AG10803 (cell line): ENCODE measurements around the gene IFNA4.

Source experiments
- DNase-seq: peaks from one replicate; pipeline ENCODE4 v3.0.0; 2010; ENCODE audit warnings: low read depth
- H3K4me3 ChIP-seq: 2 replicates; pipeline ENCODE4 v1.5.1; 2011; ENCODE audit warnings: mild to moderate bottlenecking, low read length, control low read depth
- CTCF ChIP-seq: conservative IDR thresholded peaks from 2 replicates; pipeline ENCODE4 v1.5.1; 2011; ENCODE audit warnings: mild to moderate bottlenecking, low read length, control low read depth, inconsistent platforms

Gene IFNA4

GRCh38 chr9:21153336-21154017 lies 33.9 kb downstream of the IFNA4 start:
- H3K4me3 ChIP-seq: no peak overlapping the region
- no peak for DNase-seq
- TF ChIP-seq CTCF: no peak

- TF ChIP-seq CTCF: no peak
- no peak for DNase-seq
- no peak overlapping the region for H3K4me3 ChIP-seq
Observed at GRCh38 chr9:21144603-21145002, 42.8 kb downstream of the IFNA4 start.

GRCh38 chr9:21141427-21141882 lies 45.9 kb downstream of the IFNA4 start, which contains the start of gene IFNW1:
Gene IFNW1, minus strand, starts transcription at chr9:21141832. Its CDS starts 262 bp downstream, at chr9:21141570.
- no peak for DNase-seq
- TF ChIP-seq CTCF: 0 out of 2 replicates have a peak, but pooled peaks have one; percentile 18
- no peak within 1 kb of the TSS for H3K4me3 ChIP-seq

- DNase-seq: no peak
- no peak overlapping the region for H3K4me3 ChIP-seq
- no peak for TF ChIP-seq CTCF
Observed at GRCh38 chr9:21137020-21137419, 50.4 kb downstream of the IFNA4 start.
